ENCODE results near the gene TRPM2.

DNA sequence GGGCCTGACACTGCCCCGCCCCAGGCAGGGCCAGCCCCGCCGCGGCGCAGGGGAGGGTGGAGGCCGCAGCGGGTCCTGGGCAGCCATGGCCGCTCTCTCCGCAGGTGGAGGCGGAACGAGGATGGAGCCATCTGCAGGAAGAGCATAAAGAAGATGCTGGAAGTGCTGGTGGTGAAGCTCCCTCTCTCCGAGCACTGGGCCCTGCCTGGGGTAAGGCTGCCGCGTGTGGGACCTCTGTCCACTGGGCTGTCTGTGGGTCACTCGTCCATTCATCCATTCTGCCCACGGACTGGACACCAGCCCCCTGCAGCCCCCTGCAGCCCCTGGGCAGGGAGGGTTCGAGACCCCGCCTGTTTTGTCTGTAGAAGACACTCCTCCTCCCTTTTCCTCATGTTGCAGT is 83.5 kb downstream of the TRPM2 start:
- TF ChIP-seq, protein P1, sequence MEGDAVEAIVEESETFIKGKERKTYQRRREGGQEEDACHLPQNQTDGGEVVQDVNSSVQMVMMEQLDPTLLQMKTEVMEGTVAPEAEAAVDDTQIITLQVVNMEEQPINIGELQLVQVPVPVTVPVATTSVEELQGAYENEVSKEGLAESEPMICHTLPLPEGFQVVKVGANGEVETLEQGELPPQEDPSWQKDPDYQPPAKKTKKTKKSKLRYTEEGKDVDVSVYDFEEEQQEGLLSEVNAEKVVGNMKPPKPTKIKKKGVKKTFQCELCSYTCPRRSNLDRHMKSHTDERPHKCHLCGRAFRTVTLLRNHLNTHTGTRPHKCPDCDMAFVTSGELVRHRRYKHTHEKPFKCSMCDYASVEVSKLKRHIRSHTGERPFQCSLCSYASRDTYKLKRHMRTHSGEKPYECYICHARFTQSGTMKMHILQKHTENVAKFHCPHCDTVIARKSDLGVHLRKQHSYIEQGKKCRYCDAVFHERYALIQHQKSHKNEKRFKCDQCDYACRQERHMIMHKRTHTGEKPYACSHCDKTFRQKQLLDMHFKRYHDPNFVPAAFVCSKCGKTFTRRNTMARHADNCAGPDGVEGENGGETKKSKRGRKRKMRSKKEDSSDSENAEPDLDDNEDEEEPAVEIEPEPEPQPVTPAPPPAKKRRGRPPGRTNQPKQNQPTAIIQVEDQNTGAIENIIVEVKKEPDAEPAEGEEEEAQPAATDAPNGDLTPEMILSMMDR (conservative IDR thresholded peaks at IDR 0.05): no peak
- no peak for TF ChIP-seq EZH2 (IDR thresholded peaks at IDR 0.05; ENCODE audit: low read depth)
